RWPE2 (cell line): ENCODE results near the gene PRDX2.

Source experiments
- ATAC-seq: fragments of 200-7000 bp; cut with Tn5 transposase; 3 replicates; pipeline ENCODE4 v1.9.1; 2021; ENCODE audit warnings: low read depth
- DNase-seq: peaks from one replicate; pipeline ENCODE4 v3.0.0-alpha.2; 2020; ENCODE audit warnings: low spot score
- H3K27ac ChIP-seq: fragments of 450-650 bp; 2 replicates; pipeline ENCODE4 v1.5.1; 2017; ENCODE audit warnings: mild to moderate bottlenecking; ENCODE audit not compliant: poor library complexity, severe bottlenecking
- H3K27me3 ChIP-seq: fragments of 250-450 bp; sonication (Bioruptor Pico); 2 replicates; pipeline ENCODE4 v1.5.1; 2021; ENCODE audit warnings: mild to moderate bottlenecking, moderate library complexity; ENCODE audit not compliant: insufficient read depth, poor library complexity, severe bottlenecking
- H3K36me3 ChIP-seq: fragments of 250-450 bp; sonication (Bioruptor Pico); 2 replicates; pipeline ENCODE4 v1.5.1; 2020; ENCODE audit warnings: low read depth, mild to moderate bottlenecking, moderate library complexity
- H3K4me1 ChIP-seq: fragments of 250-450 bp; sonication (Bioruptor Pico); 2 replicates; pipeline ENCODE4 v1.5.1; 2021; ENCODE audit warnings: mild to moderate bottlenecking, moderate library complexity; ENCODE audit not compliant: insufficient read depth, poor library complexity, severe bottlenecking
- H3K4me3 ChIP-seq: fragments of 250-450 bp; sonication (Bioruptor Pico); 2 replicates; pipeline ENCODE4 v1.5.1; 2021; ENCODE audit warnings: mild to moderate bottlenecking, moderate library complexity; ENCODE audit not compliant: severe bottlenecking
- H3K9me3 ChIP-seq: fragments of 250-450 bp; sonication (Bioruptor Pico); 2 replicates; pipeline ENCODE4 v1.5.1; 2021; ENCODE audit warnings: mild to moderate bottlenecking, moderate library complexity; ENCODE audit not compliant: severe bottlenecking
- CTCF ChIP-seq: fragments of 450-650 bp; IDR thresholded peaks from one replicate; pipeline ENCODE4 v1.5.1; 2017; ENCODE audit warnings: mild to moderate bottlenecking, moderate library complexity; ENCODE audit not compliant: poor library complexity, severe bottlenecking

PRDX2 gene

DNA sequence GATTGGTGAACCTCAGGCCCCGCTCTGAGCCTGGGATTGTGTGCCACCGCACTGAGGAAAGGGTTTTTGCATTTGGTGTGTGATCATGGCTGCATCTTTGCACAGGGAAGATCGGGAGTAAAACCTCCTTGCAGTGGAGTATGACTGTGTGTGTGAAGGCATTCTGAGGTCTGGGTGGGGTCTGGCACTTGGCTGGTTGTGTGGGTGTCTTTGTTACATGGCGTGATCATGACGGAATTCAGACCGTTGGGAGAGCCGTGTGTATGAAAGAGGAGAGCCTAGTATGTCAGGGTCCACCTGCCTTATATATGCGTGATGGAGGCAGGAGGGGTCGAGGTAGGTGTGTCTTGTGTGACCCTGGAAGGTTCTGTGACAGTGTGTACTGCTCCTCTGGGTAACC lies 50.7 kb downstream of the PRDX2 start:
- no peak overlapping the region for H3K4me3 ChIP-seq
- peak overlapping the region; percentile 9 for H3K27ac ChIP-seq
- H3K9me3 ChIP-seq, result no peaks in the 10 kb centered on the region
- DNase-seq (no peak), ATAC-seq (no peak)
- TF ChIP-seq CTCF, result no peak
- peaks cover 13% of the 10 kb centered on the region for H3K36me3 ChIP-seq
- no peaks in the 10 kb centered on the region for H3K27me3 ChIP-seq
- peaks cover 15% of the 10 kb centered on the region for H3K4me1 ChIP-seq

GRCh38 chr19:12749938-12750521 lies 51.6 kb downstream of the PRDX2 start:
- peak overlapping the region; percentile 9 for H3K27ac ChIP-seq
- DNase-seq (no peak), ATAC-seq (peak; percentile 56)
- H3K9me3 ChIP-seq, result no peaks in the 10 kb centered on the region
- peaks cover 15% of the 10 kb centered on the region for H3K4me1 ChIP-seq
- no peaks in the 10 kb centered on the region for H3K27me3 ChIP-seq
- peaks cover 19% of the 10 kb centered on the region for H3K36me3 ChIP-seq
- no peak for TF ChIP-seq CTCF
- no peak overlapping the region for H3K4me3 ChIP-seq

DNA sequence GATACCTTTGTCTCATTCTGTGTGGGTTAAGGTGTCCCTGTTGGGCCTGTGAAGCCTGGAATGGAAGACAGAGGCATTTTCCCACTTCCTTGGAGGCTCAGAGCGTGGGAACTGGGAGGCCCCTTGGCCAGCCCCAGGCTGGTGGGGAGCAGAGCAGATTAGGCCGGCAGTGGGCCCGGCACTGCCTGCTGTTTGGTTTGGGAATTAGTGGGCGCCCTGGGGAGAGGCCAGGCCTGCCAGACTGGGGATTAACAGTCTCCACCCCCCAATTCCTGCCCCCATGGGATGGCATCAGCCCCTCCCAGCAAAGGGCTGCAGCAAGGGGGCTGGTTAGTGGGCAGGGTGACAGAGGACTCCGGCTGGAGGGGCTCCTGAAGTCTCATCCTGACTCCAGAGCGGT lies 53.1 kb downstream of the PRDX2 start:
- no peak for TF ChIP-seq CTCF
- DNase-seq, result no peak
- H3K4me1 ChIP-seq, result peaks cover 15% of the 10 kb centered on the region
- H3K27ac ChIP-seq, result no peak overlapping the region
- no peak overlapping the region for H3K4me3 ChIP-seq
- H3K27me3 ChIP-seq, result no peaks in the 10 kb centered on the region
- peaks cover 21% of the 10 kb centered on the region for H3K36me3 ChIP-seq
- ATAC-seq, result no peak
- no peaks in the 10 kb centered on the region for H3K9me3 ChIP-seq
